Esophagus muscularis mucosa (tissue), 4 donors: Measurements from ENCODE around the gene VPS35L. TPM values are rescaled to one million over a fixed set of nuclear protein-coding genes. Genes with fewer than 3 reads are reported as not detected.

Experiments used
- DNase-seq: peaks from one replicate; pipeline ENCODE4 v3.0.0-alpha.2; 2017; ENCODE audit errors: extremely low spot score
- H3K27ac ChIP-seq, 4 donors: fragments of 200-600 bp; sonication (generic); replicated peaks in 1 of 4; 1 replicate in 3 of 4; 2 replicates in 1 of 4; pipeline ENCODE4 v1.5.1; 2016 to 2019; ENCODE audit warnings: mild to moderate bottlenecking in 1 of 4
- H3K27me3 ChIP-seq, 4 donors: fragments of 200-600 bp; sonication (generic); one replicate each; pipeline versions ENCODE4 v1.5.1 to v1.6.0; 2016 to 2019
- H3K36me3 ChIP-seq, 4 donors: fragments of 200-600 bp; sonication (generic); one replicate each; pipeline ENCODE4 v1.5.1; 2016 to 2019
- H3K4me1 ChIP-seq, 4 donors: fragments of 200-600 bp; sonication (generic); one replicate each; pipeline ENCODE4 v1.5.1; 2016 to 2019
- H3K4me3 ChIP-seq, 4 donors: fragments of 200-600 bp; sonication (generic); 1 replicate in 2 of 4; 2 replicates in 2 of 4; pipeline ENCODE4 v1.5.1; 2016 to 2019; ENCODE audit warnings: mild to moderate bottlenecking in 4 of 4, moderate library complexity in 1 of 4
- H3K9me3 ChIP-seq, 4 donors: fragments of 200-600 bp; sonication (generic); 1 replicate in 3 of 4; 2 replicates in 1 of 4; pipeline ENCODE4 v1.5.1; 2016 to 2019
- EP300 ChIP-seq: sonication (generic); formaldehyde crosslinking; IDR thresholded peaks from one replicate; pipeline ENCODE4 v1.6.1; 2017; ENCODE audit warnings: antibody characterized with exemption
- POLR2A ChIP-seq: fragments of 450-650 bp; IDR thresholded peaks from one replicate; pipeline ENCODE4 v1.6.1; 2017; ENCODE audit warnings: antibody characterized with exemption, moderate library complexity, mild to moderate bottlenecking, low read depth
- POLR2AphosphoS5 ChIP-seq, 2 donors: sonication (generic); formaldehyde crosslinking; IDR thresholded peaks; one replicate each; pipeline ENCODE4 v1.6.1; 2017; ENCODE audit warnings: antibody characterized with exemption in 2 of 2
- WGBS: methylation state at CpG from one replicate; pipeline ENCODE4 v1.1.5; 2018; 5-methylcytosine and 5-hydroxymethylcytosine counted together
- intact Hi-C: fragments of 100-400 bp; cut with DNase I; formaldehyde crosslinking; loops from one replicate; pipeline ENCODE4 v1.15.1; 2023
- total RNA-seq, 4 donors: library from RNA; depleted of rRNA; stranded (reverse); fragments of >200 nt; gene quantifications; one replicate each; pipeline versions ENCODE4 v1.1.0 to v1.2.1, GENCODE V29; 2016
- TF ChIP-seq, protein P1 (sequence below), 3 experiments: fragments of 200-600 bp in 2 of 3; fragments of 450-650 bp in 1 of 3; sonication (generic) in 2 of 3; IDR thresholded peaks; one replicate each; pipeline ENCODE4 v1.5.1; 2017 to 2019; ENCODE audit warnings: antibody characterized with exemption in 3 of 3, mild to moderate bottlenecking in 2 of 3, moderate library complexity in 1 of 3

VPS35L gene
- total RNA-seq, 4 donors from 2014 or later: 35.5 to 47.0 (median 38.1) TPM

DNA sequence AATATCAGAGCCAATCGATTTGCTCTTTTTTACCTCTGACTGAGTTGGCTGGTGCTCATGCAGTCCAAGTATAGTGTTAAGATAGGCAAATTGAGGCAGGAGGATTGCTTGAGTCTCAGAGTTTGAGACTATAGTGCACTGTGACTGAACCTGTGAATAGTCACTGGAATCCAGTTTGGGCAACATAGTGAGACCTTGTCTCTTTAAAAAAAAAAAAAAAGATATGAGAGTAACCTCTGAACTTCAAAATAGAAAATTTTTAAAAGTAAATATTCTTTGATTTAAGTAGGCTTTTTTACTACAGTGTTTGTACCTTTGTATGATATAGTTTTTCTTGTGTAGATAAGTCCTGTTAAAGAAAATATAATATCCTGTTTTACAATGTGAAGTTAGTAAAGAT is 28.3 kb upstream of the VPS35L start:
- TF ChIP-seq EP300: no peak
- TF ChIP-seq, protein P1, sequence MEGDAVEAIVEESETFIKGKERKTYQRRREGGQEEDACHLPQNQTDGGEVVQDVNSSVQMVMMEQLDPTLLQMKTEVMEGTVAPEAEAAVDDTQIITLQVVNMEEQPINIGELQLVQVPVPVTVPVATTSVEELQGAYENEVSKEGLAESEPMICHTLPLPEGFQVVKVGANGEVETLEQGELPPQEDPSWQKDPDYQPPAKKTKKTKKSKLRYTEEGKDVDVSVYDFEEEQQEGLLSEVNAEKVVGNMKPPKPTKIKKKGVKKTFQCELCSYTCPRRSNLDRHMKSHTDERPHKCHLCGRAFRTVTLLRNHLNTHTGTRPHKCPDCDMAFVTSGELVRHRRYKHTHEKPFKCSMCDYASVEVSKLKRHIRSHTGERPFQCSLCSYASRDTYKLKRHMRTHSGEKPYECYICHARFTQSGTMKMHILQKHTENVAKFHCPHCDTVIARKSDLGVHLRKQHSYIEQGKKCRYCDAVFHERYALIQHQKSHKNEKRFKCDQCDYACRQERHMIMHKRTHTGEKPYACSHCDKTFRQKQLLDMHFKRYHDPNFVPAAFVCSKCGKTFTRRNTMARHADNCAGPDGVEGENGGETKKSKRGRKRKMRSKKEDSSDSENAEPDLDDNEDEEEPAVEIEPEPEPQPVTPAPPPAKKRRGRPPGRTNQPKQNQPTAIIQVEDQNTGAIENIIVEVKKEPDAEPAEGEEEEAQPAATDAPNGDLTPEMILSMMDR (IDR thresholded peaks at IDR 0.05): no peak
- Histone ChIP-seq H3K36me3 (peaks cover 8 to 34% (median 13%) of the 10 kb centered on the region in 4 donors), H3K27ac (no peak overlapping the region), H3K4me3 (no peak overlapping the region), H3K27me3 (no peaks in the 10 kb centered on the region), H3K9me3 (no peaks in the 10 kb centered on the region), H3K4me1 (peaks cover 15 to 37% (median 30%) of the 10 kb centered on the region in 4 donors)
- intact Hi-C loops: loop anchor here (10.0 kb wide), 2 partner anchors 462 to 732 kb away; partner anchors contain the start of genes COQ7 and RPS15A
- no peak for DNase-seq
- WGBS: 96% methylated on average over 1 of the region's 1 CpG

DNA sequence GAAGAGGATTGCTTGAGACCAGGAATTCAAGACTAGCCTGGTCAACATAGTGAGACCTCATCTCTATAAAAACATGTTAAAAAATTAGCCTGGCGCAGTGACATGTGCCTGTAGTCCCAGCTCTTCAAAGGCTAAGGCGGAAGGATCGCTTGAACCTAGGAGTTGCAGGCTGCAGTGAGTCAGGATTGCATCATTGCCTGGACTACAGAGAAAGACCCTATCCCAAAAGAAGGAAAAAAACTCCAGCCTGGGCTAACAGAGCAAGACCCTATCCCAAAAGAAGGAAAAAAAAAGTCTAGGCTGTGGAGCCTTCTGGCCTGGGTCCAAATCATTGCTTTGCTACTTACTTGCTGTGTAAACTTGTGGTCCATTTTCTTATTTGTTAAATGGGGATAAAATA is 26.8 kb upstream of the VPS35L start:
- intact Hi-C loops: loop anchor here (10.0 kb wide), 2 partner anchors 464 to 734 kb away; partner anchors contain the start of genes COQ7 and RPS15A
- Histone ChIP-seq H3K27me3 (no peaks in the 10 kb centered on the region), H3K4me1 (peaks cover 9 to 32% (median 17%) of the 10 kb centered on the region in 4 donors), H3K4me3 (no peak overlapping the region), H3K9me3 (no peaks in the 10 kb centered on the region), H3K27ac (no peak overlapping the region), H3K36me3 (peaks cover 8 to 48% (median 19%) of the 10 kb centered on the region in 4 donors)
- TF ChIP-seq POLR2AphosphoS5 (IDR thresholded peaks at IDR 0.05): no peak
- TF ChIP-seq, protein P1 (IDR thresholded peaks at IDR 0.05): no peak
- no peak for TF ChIP-seq EP300
- no peak for TF ChIP-seq POLR2A
- 98% methylated on average over 3 of the region's 3 CpGs for WGBS
- DNase-seq: no peak

DNA sequence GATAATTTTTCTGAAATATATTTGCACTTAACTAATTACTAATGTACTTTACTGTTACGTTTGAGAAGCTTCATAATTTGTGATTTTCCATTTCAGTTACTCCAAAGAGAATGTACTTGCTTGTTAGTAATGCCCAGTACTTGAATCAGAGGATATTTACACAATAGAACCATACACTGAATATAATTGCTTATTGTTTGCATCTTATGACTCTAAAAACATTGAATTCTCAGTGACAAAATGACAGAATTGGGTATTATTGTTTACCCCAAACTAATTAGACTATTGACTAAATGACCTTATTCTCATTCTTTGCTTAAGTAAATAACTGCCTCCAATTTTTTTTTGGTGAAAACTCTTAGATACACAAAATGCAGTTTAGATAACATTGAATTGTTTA is 22.9 kb upstream of the VPS35L start:
- no peak overlapping the region for H3K4me3 ChIP-seq
- no peaks in the 10 kb centered on the region for H3K9me3 ChIP-seq
- DNase-seq: no peak
- intact Hi-C loops: no loop called here
- peaks cover 15 to 77% (median 39%) of the 10 kb centered on the region in 4 donors for H3K36me3 ChIP-seq
- no peak for TF ChIP-seq EP300
- no peak for TF ChIP-seq POLR2A
- TF ChIP-seq, protein P1 (IDR thresholded peaks at IDR 0.05): no peak
- no peak for TF ChIP-seq POLR2AphosphoS5 (IDR thresholded peaks at IDR 0.05)
- H3K27me3 ChIP-seq: no peaks in the 10 kb centered on the region
- WGBS: 81% methylated on average over 1 of the region's 1 CpG
- peaks cover 0 to 8% (median 0%) of the 10 kb centered on the region in 4 donors for H3K4me1 ChIP-seq
- H3K27ac ChIP-seq: no peak overlapping the region

DNA sequence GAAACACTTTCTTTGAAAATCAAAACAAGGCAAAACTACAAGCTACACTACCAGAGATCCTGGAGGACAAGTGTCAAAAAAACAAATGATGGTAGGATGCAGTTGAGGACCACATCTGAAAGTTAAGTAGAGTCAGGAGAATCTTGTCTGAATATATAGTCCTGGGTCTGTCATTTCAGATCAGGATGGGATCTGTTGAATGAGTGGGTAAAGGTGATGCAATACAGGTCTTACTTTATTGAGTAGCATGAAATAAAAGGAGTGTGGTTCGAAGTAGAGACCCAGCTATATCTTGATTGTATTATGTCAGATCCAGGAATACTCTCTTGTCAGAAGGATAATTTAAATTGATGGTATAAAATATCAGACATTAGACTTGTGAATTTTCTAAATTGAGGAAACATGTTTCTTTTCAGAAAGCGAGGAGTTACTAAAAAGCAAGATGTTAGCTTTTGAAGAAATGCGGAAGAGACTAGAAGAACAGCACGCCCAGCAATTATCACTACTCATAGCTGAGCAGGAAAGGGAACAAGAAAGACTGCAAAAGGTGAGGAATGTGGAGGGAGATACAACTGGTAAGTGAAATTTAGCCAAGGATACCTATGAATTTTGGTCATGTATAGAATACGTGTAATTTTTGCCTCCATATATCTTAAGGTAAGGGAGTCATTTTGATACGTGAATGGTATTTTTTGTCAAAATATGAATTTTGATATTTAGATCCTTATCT is 15.1 kb upstream of the VPS35L start:
- Histone ChIP-seq H3K4me1 (peaks cover 0 to 4% (median 0%) of the 10 kb centered on the region in 4 donors), H3K27me3 (no peaks in the 10 kb centered on the region), H3K9me3 (no peaks in the 10 kb centered on the region), H3K36me3 (peaks cover 33 to 79% (median 58%) of the 10 kb centered on the region in 4 donors), H3K27ac (no peak overlapping the region), H3K4me3 (no peak overlapping the region)
- DNase-seq: no peak
- 95% methylated on average over 6 of the region's 6 CpGs for WGBS
- TF ChIP-seq POLR2A (no peak), EP300 (no peak), POLR2AphosphoS5 (IDR thresholded peaks at IDR 0.05) (no peak)
- TF ChIP-seq, protein P1 (IDR thresholded peaks at IDR 0.05): no peak
- intact Hi-C loops: no loop called here
